ENCODE results near the gene VMAC. TPM values are rescaled to one million over a fixed set of nuclear protein-coding genes. Genes with fewer than 3 reads are reported as not detected.
A peak's percentile ranks its signal among the peaks of the same experiment; 100 is the strongest.
"Not testable (repeated sequence)": the region's sequence is repeated elsewhere in the genome, so short reads cannot be mapped to it uniquely, and the experiment has no call there.

VMAC gene, protein sequence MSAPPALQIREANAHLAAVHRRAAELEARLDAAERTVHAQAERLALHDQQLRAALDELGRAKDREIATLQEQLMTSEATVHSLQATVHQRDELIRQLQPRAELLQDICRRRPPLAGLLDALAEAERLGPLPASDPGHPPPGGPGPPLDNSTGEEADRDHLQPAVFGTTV
- 5.1 TPM for polyA plus RNA-seq (ENCODE audit: insufficient read length)

DNA sequence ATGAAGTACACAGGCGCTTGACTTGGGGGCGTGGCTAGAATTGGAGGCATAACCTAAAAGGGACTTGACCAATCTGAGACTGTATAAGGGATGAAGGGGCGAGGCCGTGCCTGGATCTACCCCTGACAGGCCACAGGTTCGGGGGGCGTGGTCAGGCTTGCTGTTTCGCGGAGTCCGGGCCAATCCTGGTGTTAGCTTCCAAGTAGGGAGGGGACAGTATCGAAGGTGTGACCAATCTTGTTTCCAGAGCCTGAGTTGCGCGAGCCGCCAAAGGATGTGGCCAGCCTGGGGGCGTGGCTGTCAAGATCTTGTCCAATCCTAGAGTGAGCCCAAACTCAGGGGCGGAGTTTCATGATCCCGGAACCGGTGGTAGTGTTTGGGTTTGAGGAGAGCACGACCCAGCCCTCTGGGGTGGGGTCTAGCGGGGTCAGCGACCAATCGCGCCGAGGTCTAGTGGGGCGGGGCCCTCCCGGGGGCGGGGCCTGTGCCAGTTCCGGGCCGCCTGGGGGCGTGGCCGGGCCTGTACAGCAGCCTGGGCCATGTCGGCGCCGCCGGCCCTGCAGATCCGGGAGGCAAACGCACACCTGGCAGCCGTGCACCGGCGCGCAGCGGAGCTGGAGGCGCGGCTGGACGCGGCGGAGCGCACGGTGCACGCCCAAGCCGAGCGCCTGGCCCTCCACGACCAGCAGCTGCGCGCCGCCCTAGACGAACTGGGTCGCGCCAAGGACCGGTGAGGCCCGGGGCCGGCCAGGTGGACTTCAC is at the start of gene VMAC:
Gene VMAC (plus strand): TSS at position 521 of the 762 bp plus-strand sequence. CDS start 19 bp downstream, at position 540.
- DNase-seq, result peak; percentile 99

DNA sequence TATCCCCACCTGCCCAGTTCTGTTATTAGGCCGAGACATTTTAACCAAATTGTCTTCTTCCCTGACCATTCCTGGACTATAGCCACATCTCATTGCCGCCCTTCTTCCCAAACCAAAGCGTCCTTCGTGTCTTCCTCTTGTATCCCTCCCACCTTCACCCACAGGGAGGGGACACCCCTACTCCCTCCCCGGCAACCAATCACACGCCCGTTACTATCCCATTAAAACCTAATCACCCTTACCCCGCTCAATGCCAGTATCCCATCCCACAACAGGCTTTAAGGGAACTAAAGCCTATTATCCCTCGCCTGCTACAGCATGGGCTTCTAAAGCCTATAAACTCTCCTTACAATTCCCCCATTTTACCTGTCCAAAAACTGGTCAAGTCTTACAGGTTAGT is 49.5 kb upstream of the VMAC start:
- DNase-seq, result not testable (repeated sequence)

DNA sequence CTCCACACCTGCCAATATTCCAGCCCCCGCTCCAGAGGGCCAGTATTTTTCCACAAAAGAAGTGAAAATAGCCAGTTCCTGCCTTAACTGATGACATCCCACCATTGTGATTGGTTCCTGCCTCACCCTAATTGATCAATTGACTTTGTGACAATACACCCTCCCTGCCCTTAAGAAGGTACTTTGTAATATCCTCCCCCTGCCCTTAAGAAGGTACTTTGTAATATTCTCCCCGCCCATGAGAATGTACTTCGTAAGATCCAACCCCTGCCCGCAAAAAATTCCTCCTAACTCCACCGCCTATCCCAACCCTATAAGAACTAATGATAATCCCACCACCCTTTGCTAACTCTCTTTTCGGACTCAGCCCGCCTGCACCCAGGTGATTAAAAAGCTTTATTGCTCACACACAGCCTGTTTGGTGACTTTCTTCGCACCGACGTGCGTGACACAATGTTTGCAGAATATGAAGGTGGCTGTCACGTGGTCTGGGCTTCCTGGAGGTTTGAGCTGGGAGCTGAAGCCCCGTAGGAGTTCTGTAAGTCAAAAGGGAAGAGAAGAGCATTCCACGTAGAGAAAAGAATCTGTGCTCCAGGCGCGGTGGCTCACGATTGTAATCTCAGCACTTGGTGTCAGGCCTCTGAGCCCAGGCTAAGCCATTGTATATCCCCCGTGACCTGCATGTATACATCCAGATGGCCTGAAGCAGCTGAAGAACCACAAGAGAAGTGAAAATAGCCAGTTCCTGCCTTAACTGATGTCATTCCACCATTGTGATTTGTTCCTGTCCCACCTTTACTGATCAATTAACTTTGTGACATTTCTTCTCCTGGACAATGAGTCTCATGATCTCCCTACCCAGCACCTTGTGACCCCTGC is 47.2 kb upstream of the VMAC start:
- no peak for DNase-seq

DNA sequence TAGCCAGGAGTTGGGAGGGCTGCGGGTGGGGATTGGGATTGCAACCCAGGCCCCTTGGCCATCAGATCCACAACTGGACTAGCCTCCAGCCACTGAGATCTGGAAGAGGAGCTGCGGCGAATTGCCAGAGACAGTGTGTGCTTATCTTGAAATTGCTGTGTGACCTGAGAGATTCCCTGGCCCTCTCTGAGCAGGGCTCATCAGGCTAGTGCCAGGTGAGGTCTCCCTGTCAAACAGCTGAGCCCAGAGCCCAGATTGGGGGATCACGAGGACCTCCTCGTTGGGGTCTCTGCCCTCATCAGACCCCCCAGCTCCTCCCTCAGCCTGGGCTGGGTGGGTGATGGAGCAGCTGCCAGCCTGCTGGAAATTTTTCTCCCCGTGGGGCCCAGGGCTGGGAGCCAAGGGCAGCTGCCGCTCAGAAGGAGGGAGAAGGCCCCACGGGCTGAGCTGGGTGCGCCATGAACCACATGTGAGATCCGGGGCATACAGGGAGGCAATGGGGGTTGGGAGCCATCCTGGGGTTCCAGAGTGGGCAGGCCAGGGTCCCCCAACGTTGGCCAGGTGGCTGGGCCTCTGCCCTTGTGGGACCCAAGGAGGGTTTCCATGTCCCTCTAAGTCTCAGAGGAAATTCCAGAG is 41.5 kb upstream of the VMAC start:
- no peak for DNase-seq

DNA sequence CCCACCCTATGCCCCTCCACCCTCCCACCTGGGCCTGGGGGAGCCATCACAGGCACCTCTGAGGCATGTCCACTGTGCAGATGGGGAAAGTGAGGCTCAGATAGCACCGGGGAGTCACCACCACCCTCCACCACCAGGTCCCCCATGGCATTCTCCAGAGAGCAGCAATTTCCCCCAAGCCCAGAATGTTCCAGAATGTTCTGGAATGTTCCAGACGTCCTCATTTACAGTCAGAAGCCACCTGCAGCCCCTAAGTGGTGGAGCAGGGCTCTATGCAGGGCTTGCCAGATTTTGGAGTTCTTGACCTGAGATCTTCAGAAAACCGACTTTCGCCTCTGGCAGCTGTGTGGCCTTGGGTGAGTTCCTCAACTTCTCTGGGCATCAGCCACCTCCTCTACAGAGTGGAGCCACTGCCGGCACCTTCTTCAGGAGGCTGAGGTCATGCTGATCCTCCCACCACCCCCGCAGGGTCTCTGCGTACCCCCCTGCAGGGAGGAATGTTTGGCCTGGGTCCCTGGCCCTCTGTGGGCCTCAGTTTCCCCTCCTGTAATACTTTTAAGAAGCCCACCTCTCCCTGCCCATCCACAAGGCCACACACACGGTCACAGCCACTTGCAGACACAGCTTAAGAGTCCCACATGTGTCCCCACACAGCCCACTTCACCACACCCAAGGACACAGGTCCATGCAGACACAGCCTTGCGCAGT is 40.5 kb upstream of the VMAC start:
- no peak for DNase-seq

DNA sequence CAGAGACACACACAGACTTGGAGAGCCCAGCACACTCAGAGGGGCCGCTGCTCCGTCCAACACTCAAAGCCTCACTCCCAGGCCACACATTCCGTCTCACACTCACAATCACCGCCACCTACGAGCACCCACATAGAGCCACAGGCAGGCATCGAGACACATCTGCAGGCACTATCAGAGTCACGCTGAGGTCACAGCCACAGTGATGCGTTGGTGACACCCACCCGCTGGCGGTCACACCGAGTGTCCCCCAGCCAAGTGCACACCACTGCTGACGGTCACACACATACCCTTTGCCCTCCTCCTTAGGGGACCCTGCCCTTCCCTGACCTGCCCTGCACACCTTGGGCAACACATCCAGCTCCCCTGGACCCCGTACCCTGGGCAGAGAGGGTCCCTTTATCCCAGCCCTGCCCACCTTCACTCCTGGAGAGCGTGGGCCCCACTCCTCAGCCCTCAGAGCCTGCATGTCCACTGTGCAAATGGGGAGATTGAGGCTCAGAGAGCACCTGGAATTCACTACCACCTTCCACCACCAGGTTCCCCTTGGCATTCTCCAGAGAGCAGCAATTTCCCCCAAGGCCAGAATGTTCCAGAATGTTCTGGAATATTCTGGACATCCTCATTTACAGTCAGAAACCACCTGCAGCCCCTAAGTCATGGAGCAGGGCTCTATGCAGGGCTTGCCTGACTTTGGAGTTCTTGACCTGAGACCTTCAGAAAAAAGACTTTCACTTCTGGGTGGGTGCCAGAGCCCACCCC is 39.8 kb upstream of the VMAC start:
- no peak for DNase-seq

DNA sequence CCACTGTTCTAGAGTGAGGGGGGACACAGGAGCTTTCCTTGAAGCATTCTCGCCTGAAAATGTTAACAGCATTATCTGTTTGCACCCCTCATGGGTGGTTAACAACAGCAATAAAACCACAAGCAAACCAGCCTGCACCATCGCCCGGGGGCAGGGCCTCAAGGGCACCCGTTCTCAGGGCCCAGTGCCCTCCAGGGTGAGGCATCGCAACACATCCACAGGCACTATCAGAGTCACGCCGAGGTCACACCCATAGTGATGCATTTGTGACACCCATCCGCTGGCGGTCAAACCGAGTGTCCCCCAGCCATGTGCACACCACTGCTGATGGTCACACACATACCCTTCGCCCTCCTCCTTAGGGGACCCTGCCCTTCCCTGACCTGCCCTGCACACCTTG is 38.9 kb upstream of the VMAC start:
- no peak for DNase-seq

DNA sequence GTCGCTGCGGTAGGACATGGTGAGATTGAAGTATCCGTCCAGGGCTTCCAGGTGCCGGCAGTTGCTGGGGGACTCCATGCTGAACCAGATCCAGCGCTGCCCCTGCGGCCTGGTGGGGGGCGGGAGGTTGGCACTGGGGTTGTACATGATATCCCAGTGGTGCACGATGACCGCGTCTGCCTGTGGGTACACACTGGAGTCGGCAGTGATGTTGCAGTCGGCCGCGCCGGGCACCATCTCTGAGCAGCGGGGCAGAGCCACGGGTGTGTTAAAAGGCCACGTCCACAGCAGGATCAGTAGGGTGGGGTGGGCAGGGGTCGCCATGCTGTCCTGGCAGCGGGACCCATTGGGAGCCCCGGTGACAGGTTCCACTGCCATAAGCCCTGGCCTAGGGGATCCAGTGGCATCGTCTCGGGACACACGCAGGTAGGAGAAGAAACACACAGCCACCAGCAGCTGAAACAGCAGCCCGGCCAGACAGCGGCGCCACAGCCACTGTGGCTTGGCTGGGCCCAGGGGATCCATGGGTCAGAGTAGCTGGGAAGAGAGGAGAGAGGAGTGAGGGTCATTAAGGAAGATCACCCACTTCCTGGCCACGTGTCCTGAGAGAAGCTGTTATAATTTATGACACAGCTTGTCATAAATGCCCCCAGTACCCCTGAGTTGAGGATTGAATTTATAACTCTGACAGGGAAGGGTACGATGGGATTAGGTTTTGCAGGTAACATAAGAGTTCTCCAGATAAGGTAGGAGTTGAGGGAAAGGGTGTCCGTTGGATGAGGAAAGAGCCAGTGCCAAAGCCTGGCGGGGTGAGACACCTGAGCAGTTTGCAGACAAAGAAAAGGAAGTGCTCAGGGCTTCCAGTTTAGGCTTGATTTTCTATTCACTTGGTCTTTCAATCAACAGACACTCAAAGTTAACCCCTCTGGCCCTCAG is 37.2 kb upstream of the VMAC start:
- DNase-seq, result no peak

DNA sequence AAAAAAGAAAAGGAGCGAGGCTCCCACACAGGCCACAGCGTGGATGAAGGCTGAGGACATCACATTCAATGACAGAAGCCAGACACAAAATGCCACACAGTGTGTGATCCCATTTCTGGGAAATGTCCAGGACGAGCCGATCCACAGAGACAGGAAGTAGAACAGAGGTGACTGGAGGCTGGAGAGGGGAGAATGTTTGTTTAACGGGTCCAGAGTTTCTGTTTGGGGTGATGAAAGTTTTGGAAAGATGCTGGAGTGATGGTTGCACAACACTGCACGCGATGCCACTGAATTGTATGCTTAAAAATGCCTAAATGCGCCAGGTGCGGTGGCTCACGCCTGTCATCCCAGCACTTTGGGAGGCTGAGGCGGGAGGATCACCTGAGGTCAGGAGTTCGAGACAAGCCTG is 33.7 kb upstream of the VMAC start:
- DNase-seq, result no peak

DNA sequence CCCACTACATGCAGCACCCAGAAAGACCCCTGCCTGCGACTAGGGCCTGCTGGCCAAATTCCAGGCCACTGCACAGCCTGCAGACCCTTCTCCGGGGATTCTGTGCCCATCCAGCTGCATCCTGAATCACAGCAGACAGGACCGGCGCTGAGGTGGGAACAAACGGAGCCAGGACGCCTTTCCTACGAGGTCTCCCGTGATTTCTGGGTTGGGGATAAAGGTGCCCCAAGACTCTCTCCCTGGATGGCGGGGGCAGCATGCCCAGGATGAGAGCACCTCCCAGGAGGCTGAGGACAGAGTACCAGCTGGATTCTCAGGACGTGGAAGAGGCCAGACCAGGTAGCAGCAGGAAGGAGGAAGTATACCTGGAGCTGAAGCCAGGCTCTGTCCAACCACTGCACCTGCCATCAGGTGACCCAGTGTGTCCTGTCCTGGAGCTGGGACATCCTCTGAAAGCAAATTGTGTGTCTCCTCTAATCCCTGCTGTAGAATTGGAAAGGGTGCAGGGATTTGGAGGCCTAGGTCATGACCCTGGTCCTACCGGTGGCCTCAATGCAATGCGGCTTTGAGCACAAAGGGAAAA is 31.0 kb upstream of the VMAC start:
- DNase-seq, result no peak

DNA sequence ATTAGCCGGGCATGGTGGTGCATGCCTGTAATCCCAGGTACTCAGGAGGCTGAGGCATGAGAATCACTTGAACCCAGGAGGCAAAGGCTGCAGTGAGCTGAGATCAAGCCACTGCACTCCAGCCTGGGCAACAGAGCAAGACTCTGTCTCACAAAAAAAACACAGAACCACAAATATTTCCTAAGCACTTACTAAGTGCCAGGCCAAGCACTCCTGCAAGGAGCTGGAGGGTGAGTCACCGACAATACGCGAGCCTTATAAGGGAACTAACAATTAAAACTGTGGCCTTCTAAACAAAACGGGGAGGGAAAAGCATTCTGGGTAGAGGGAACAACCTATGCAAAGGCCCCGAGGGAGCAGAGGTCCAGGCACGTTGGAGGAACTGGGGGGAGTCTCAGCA is 30.2 kb upstream of the VMAC start:
- not testable (repeated sequence) for DNase-seq

DNA sequence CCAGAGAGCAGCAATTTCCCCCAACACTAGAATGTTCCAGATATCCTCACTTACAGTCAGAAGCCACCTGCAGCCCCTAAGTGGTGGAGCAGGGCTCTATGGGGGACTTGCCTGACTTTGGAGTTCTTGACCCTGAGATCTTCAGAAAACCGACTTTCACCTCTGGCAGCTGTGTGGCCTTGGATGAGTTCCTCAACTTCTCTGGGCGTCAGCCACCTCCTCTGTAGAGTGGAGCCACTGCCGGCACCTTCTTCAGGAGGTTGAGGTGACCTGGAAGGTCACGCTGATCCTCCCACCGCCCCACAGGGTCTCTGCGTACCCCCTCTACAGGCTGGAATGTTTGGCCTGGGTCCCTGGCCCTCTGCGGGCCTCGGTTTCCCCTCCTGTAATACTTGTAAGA is 27.2 kb upstream of the VMAC start:
- DNase-seq, result no peak

DNA sequence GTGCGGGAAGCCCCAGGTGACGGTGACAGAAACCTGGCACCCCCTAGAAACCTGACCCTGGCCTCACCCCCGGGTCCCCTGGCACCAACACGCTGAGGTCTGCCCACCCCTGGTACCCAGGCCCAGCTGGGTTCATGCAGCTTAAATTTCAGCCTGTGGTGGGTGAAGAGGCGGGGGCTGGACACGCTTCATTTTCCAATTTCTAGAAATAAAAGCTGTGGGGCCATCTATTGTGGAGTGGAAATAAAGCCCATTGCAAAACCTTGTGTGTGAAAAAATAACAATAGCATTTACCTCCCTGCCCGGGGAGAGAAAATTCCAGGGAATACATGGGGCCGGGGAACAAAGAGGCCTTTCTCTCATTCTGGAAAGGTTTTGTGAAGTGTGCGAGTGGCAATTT is 26.8 kb upstream of the VMAC start:
- DNase-seq, result no peak

DNA sequence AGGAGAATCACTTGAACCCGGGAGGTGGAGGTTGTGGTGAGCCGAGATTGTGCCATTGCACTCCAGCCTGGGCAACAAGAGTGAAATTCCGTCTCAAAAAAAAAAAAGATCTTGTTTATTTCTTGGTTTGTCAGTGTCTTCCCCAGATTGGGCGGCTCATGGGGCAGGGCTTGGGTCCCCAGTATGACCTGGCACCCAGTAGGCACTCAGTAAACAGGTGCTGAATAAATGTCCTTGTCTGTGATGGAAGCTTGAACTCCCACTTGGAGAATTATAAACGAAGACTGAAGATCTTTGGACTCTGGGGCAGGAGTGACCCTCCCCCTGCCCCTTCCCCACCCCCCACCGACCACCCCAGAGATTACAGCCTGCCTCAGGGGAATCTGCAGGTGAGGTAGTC is 24.5 kb upstream of the VMAC start:
- DNase-seq, result no peak

DNA sequence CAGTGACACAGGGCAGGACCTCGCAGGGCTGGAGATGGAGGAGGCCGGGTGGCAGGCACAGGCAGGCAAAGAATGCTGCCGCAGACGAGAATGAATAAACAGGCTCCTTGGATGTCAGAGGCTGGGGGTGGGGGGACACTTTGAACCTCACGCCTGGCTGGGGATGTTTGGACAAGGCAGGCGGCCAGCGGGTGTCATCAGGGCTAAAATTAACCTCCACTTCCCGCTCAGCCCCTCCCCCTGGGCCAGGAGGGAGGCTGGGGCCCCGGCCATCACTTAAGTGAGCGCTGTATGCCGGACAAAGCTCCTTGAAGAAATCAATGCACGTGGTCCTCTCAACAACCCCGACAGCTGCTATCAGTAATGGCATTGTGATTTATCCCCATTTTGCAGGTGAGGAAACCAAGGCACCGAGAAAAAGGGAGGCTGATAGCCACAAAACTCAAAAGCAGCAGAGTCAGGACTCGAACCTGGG is 24.0 kb upstream of the VMAC start:
- DNase-seq, result peak; percentile 77

DNA sequence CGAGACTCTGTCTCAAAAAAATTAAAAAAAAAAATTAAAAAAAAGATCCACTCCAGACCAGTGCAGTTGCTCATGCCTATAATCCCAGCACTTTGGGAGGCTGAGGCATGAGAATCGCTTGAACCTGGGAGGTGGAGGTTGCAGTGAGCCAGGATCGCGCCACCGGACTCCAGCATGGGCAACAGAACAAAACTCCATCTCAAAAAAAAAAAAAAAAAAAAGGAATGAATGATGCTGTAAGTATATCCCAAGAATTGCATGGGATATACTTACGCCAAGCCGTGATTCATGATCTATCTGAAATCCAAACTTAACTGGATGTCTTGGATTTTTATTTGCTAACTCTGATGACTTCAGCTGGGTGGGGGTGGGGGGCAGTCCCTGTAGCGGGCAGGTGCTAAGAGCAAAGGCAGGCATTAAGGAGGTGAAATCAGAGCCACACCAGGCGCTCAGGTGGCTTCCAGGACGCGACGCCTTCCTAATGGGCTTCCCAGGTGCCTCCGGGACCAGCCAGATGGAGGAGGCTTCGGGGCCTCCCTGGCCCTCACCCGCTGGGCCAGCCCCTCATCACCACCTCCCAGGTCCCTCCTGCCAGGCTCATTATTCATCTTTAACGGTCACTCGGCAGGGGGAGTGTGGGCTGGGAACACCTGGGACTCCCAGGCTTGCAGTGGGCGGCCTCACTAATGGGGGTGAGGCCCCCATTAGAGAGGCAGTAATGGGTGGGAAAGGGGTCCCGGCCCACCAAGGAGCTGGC is 23.0 kb upstream of the VMAC start:
- no peak for DNase-seq

DNA sequence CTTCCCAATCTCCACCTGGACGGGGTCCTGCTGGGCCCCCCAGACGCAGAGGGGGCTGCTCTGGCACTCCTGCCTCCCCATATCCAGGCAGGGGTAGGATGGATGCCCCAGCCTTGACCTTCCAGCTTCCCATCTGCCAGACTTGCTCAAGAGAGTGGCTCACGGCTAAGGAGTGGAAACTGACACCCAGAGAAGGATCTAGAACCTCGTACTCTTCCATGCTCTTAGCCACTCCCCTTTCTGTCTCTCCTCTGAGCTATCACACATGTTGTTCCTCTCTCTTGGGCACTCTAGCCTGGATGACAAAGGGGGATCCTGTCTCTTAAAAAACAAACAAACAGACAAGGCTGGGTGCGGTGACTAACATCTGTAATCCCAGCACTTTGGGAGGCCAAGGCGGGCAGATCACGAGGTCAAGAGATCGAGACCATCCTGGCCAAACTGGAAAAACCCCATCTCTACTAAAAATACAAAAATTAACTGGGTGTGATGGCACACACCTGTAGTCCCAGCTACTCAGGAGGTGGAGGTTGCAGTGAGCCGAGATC is 22.2 kb upstream of the VMAC start:
- no peak for DNase-seq

DNA sequence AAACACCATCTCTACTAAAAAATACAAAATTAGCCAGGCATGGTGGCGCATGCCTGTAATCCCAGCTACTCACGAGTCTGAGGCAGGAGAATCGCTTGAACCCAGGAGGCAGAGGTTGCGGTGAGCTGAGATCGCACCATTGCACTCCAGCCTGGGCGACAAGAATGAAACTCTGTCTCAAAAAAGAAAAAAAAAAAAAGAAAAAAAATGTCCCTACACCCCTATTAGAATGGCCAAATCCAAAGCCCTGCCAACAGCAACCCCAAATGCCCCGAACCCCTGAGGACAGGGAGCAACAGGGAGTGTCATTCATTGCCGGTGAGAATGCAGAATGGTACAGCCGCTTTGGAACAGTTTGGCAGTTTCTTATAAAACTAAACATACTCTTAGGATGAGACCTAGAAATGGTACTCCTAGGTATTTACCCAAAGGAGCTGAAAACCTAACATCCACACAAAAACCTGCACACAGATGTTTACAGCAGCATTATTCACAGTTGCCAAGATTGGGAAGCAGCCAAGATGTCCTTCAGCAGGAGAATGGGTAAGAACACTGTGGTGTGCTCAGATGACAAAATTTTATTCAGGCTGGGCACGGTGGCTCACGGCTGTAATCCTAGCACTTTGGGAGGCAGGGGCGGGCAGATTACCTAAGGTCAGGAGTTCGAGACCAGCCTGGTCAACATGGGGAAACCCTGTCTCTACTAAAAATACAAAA is 21.4 kb upstream of the VMAC start:
- DNase-seq, result not testable (repeated sequence)
